Neural progenitor cell (in vitro differentiated cells): Measurements from ENCODE around the gene GRAMD1C. TPM values are rescaled to one million over a fixed set of nuclear protein-coding genes. Genes with fewer than 3 reads are reported as not detected.

Experiments
- DNase-seq: peaks from one replicate; pipeline ENCODE4 v3.0.0-alpha.2; 2016; ENCODE audit warnings: low spot score
- H2AFZ ChIP-seq: fragments of 200-600 bp; sonication (generic); replicated peaks from 2 replicates; pipeline ENCODE4 v1.6.1; 2016; ENCODE audit warnings: antibody characterized with exemption
- H3F3A ChIP-seq: fragments of 200-600 bp; sonication (generic); 2 replicates; pipeline ENCODE4 v1.6.1; 2016; ENCODE audit warnings: antibody characterized with exemption, low read depth
- H3K27ac ChIP-seq: fragments of 200-600 bp; sonication (generic); 2 replicates; pipeline ENCODE4 v1.5.1; 2016; ENCODE audit warnings: mild to moderate bottlenecking
- H3K27me3 ChIP-seq: fragments of 200-600 bp; sonication (generic); 2 replicates; pipeline ENCODE4 v1.6.1; 2016; ENCODE audit warnings: mild to moderate bottlenecking, moderate library complexity
- H3K36me3 ChIP-seq: fragments of 200-600 bp; sonication (generic); 2 replicates; pipeline ENCODE4 v1.5.1; 2016
- H3K4me1 ChIP-seq: fragments of 200-600 bp; sonication (generic); 2 replicates; pipeline ENCODE4 v1.6.1; 2016; ENCODE audit warnings: mixed run types
- H3K4me2 ChIP-seq: fragments of 200-600 bp; sonication (generic); 2 replicates; pipeline ENCODE4 v1.6.1; 2016
- H3K4me3 ChIP-seq: fragments of 200-600 bp; sonication (generic); 2 replicates; pipeline ENCODE4 v1.5.1; 2016
- H3K79me2 ChIP-seq: fragments of 200-600 bp; sonication (generic); 2 replicates; pipeline ENCODE4 v1.6.1; 2016; ENCODE audit warnings: low read depth
- H3K9ac ChIP-seq: fragments of 200-600 bp; sonication (generic); 2 replicates; pipeline ENCODE4 v1.6.1; 2016
- H3K9me3 ChIP-seq: fragments of 200-600 bp; sonication (generic); 2 replicates; pipeline ENCODE4 v1.5.1; 2016; ENCODE audit warnings: low read depth
- H4K20me1 ChIP-seq: fragments of 200-600 bp; sonication (generic); 2 replicates; pipeline ENCODE4 v1.6.1; 2016; ENCODE audit warnings: low read depth
- H3K27ac Mint-ChIP-seq: 3 replicates; pipeline ENCODE4 v1.8.0; 2021; ENCODE audit warnings: mixed read lengths
- H3K27me3 Mint-ChIP-seq: 2 replicates; pipeline ENCODE4 v1.8.0; 2022; ENCODE audit warnings: low read depth, mild to moderate bottlenecking, inconsistent platforms, moderate library complexity, mixed read lengths; ENCODE audit not compliant: insufficient read depth
- H3K36me3 Mint-ChIP-seq: 3 replicates; pipeline ENCODE4 v1.8.0; 2021; ENCODE audit warnings: mixed read lengths
- H3K4me1 Mint-ChIP-seq: 3 replicates; pipeline ENCODE4 v1.8.0; 2021; ENCODE audit warnings: mixed read lengths
- H3K4me3 Mint-ChIP-seq: 3 replicates; pipeline ENCODE4 v1.8.0; 2021; ENCODE audit warnings: mild to moderate bottlenecking, moderate library complexity, mixed read lengths
- H3K9me3 Mint-ChIP-seq: 3 replicates; pipeline ENCODE4 v1.8.0; 2020; ENCODE audit warnings: mixed read lengths
- CTCF ChIP-seq: fragments of 200-600 bp; sonication (generic); IDR thresholded peaks from 2 replicates; pipeline ENCODE4 v1.5.1; 2017; ENCODE audit warnings: antibody characterized with exemption, mild to moderate bottlenecking
- EZH2 ChIP-seq: fragments of 200-600 bp; sonication (generic); IDR thresholded peaks from 2 replicates; pipeline ENCODE4 v1.6.1; 2017; ENCODE audit warnings: antibody characterized with exemption, mild to moderate bottlenecking, moderate library complexity
- EZH2phosphoT487 ChIP-seq: fragments of 200-600 bp; sonication (generic); IDR thresholded peaks from 2 replicates; pipeline ENCODE4 v1.6.1; 2017; ENCODE audit warnings: antibody characterized with exemption
- total RNA-seq: library from RNA; depleted of rRNA; stranded (reverse); fragments of >200 nt; gene quantifications from 2 replicates; pipeline ENCODE4 v1.2.3, GENCODE V29; 2015; ENCODE audit warnings: low replicate concordance

GRAMD1C gene
- total RNA-seq, 1 donor from 2014 or later: 10.7 TPM

GRCh38 chr3:113890256-113890900 is 51.8 kb downstream of the GRAMD1C start:
- no peaks in the 10 kb centered on the region for H3K36me3 Mint-ChIP-seq
- peak; percentile 4 for DNase-seq
- Histone ChIP-seq H3F3A (no peaks in the 10 kb centered on the region), H3K4me1 (no peaks in the 10 kb centered on the region), H3K36me3 (no peaks in the 10 kb centered on the region), H4K20me1 (no peaks in the 10 kb centered on the region), H3K9ac (no peak overlapping the region), H3K79me2 (no peaks in the 10 kb centered on the region), H3K27ac (no peak overlapping the region), H3K27me3 (no peaks in the 10 kb centered on the region), H3K4me3 (no peak overlapping the region), H3K4me2 (no peak overlapping the region), H2AFZ (no peak overlapping the region), H3K9me3 (no peaks in the 10 kb centered on the region)
- no peaks in the 10 kb centered on the region for H3K9me3 Mint-ChIP-seq
- no peak overlapping the region for H3K27ac Mint-ChIP-seq
- no peak overlapping the region for H3K4me3 Mint-ChIP-seq
- no peaks in the 10 kb centered on the region for H3K27me3 Mint-ChIP-seq
- no peaks in the 10 kb centered on the region for H3K4me1 Mint-ChIP-seq
- TF ChIP-seq EZH2: no peak
- no peak for TF ChIP-seq CTCF
- TF ChIP-seq EZH2phosphoT487: no peak

GRCh38 chr3:113894927-113895326 is 56.3 kb downstream of the GRAMD1C start:
- no peaks in the 10 kb centered on the region for H3F3A ChIP-seq
- no peaks in the 10 kb centered on the region for H3K27me3 ChIP-seq
- H3K27ac ChIP-seq: no peak overlapping the region
- H4K20me1 ChIP-seq: no peaks in the 10 kb centered on the region
- DNase-seq: no peak
- H3K4me2 ChIP-seq: no peak overlapping the region
- no peaks in the 10 kb centered on the region for H3K79me2 ChIP-seq
- no peaks in the 10 kb centered on the region for H3K9me3 ChIP-seq
- Mint-ChIP-seq H3K9me3 (no peaks in the 10 kb centered on the region), H3K4me1 (no peaks in the 10 kb centered on the region), H3K27ac (no peak overlapping the region), H3K4me3 (no peak overlapping the region), H3K36me3 (no peaks in the 10 kb centered on the region), H3K27me3 (no peaks in the 10 kb centered on the region)
- no peak overlapping the region for H3K9ac ChIP-seq
- TF ChIP-seq EZH2phosphoT487 (no peak), CTCF (no peak)
- no peak overlapping the region for H2AFZ ChIP-seq
- no peak overlapping the region for H3K4me3 ChIP-seq
- no peaks in the 10 kb centered on the region for H3K36me3 ChIP-seq
- no peaks in the 10 kb centered on the region for H3K4me1 ChIP-seq

- Histone ChIP-seq H3K9ac (no peak overlapping the region), H3K27ac (no peak overlapping the region), H3K4me1 (no peaks in the 10 kb centered on the region), H3K4me2 (no peak overlapping the region), H4K20me1 (no peaks in the 10 kb centered on the region), H2AFZ (no peak overlapping the region), H3F3A (no peaks in the 10 kb centered on the region), H3K4me3 (no peak overlapping the region), H3K9me3 (no peaks in the 10 kb centered on the region), H3K36me3 (no peaks in the 10 kb centered on the region), H3K27me3 (no peaks in the 10 kb centered on the region), H3K79me2 (no peaks in the 10 kb centered on the region)
- TF ChIP-seq EZH2 (no peak), CTCF (no peak), EZH2phosphoT487 (no peak)
- Mint-ChIP-seq H3K27ac (no peak overlapping the region), H3K4me1 (no peaks in the 10 kb centered on the region), H3K36me3 (no peaks in the 10 kb centered on the region), H3K4me3 (no peak overlapping the region), H3K9me3 (no peaks in the 10 kb centered on the region), H3K27me3 (no peaks in the 10 kb centered on the region)
- no peak for DNase-seq
Measured at GRCh38 chr3:113895964-113896363, 57.4 kb downstream of the GRAMD1C start.
